ENCODE data around the gene P4HA2. TPM values are rescaled to one million over a fixed set of nuclear protein-coding genes. Genes with fewer than 3 reads are reported as not detected.
A peak's percentile ranks its signal among the peaks of the same experiment; 100 is the strongest.

The P4HA2 gene
- total and polyA plus RNA-seq, 9 of the 15 experiments (the other 6 are each of a cell fraction or from before 2014, with no cell fraction given) = 9.6 to 50.0 (median 12.7) TPM

- TF ChIP-seq NONO (IDR thresholded peaks at IDR 0.05; ENCODE audit: low read depth in 2 of 2, low read length in 1 of 2) (no peak), ZNF764 (CRISPR knock-in tag; IDR thresholded peaks at IDR 0.05; ENCODE audit: low read depth) (no peak), SETDB1 (IDR thresholded peaks at IDR 0.05; ENCODE audit: low read length) (no peak), ZBTB8A (IDR thresholded peaks at IDR 0.05; ENCODE audit: partially characterized antibody) (no peak), ARID3A (IDR thresholded peaks at IDR 0.05; ENCODE audit: borderline replicate concordance, low read depth, low read length) (0 out of 2 replicates have a peak, but pooled peaks have one; percentile 59), THAP7 (CRISPR knock-in tag; IDR thresholded peaks at IDR 0.05) (no peak), ZNF398 (CRISPR knock-in tag; IDR thresholded peaks at IDR 0.05) (no peak), NR2C2 (CRISPR knock-in tag; IDR thresholded peaks at IDR 0.05) (no peak), NR2C2 (tag; IDR thresholded peaks at IDR 0.05) (peak; percentile 84), XRCC5 (IDR thresholded peaks at IDR 0.05; ENCODE audit: low read depth, low read length) (no peak), ZNF384 (IDR thresholded peaks at IDR 0.05; ENCODE audit: low read depth, low read length) (peak; percentile 43; the same call in 1 of the 2 replicates), ZFP30 (CRISPR knock-in tag; IDR thresholded peaks at IDR 0.05; ENCODE audit: borderline replicate concordance) (no peak), FUS (optimal IDR thresholded peaks at IDR 0.05; ENCODE audit: low read depth, low read length) (no peak), WHSC1 (IDR thresholded peaks at IDR 0.05; ENCODE audit: low read length) (no peak), TFAM (CRISPR knock-in tag; conservative IDR thresholded peaks at IDR 0.05) (no peak), CTCF (IDR thresholded peaks at IDR 0.05 in 2 of 3, conservative IDR thresholded peaks at IDR 0.05 in 1 of 3; ENCODE audit: insufficient read depth in 2 of 3, low read depth in 1 of 3, low read length in 3 of 3) (peak; percentile 79 to 89 (median 80)), KLF1 (tag; IDR thresholded peaks at IDR 0.05) (no peak), HMGN3 (IDR thresholded peaks at IDR 0.05; ENCODE audit: borderline replicate concordance, extremely low read depth, insufficient read length, low read depth, low read length) (no peak), U2AF2 (optimal IDR thresholded peaks at IDR 0.05; ENCODE audit: low read depth, low read length) (no peak), KDM4B (IDR thresholded peaks at IDR 0.05; ENCODE audit: borderline replicate concordance in 2 of 2, low read depth in 1 of 2) (no peak), ZNF239 (CRISPR knock-in tag; IDR thresholded peaks at IDR 0.05) (no peak), ZNF347 (CRISPR knock-in tag; IDR thresholded peaks at IDR 0.05; ENCODE audit: low read depth) (no peak), STAT5A (IDR thresholded peaks at IDR 0.05; ENCODE audit: borderline replicate concordance, low read length) (no peak)
Observed at GRCh38 chr5:132190161-132190817, 37.4 kb downstream of the P4HA2 start (continued).

Measured in K562 (cell line).